Measurements from ENCODE around the gene MSH6.

The MSH6 gene

DNA sequence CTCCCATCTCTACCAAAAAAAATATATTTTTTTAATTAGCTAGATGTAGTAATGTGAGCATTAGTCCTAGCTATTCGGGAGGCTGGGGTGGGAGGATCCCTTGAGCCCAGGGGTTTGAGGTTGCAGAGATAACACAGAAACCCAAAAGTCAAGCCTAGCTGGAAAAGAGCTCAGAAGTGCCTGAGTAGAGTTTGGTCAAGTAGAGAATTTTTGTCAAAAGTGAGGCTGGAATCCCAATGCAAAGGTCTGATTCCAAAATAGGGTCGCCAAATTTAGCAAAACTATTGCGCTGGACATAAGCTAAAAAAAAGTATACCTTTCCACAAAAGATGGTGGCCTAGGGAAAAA, 15.5 kb upstream of the MSH6 start:
- no peak for DNase-seq (ENCODE audit: extremely low spot score)
- ChIA-PET CTCF (interaction anchor here (0.6 to 1.5 kb wide), 15 partner anchors 8 to 432 kb away, joined by 3 to 16 read pairs (median 3); partner anchors contain the start of gene MSH6), POLR2A (interaction anchor here (0.9 kb wide), 1 partner anchor 16 kb away, joined by 3 read pairs; the partner anchor contains the start of gene MSH6)
- TF ChIP-seq ZNF384 (IDR thresholded peaks at IDR 0.05) (no peak), FOXM1 (IDR thresholded peaks at IDR 0.05; ENCODE audit: borderline replicate concordance) (no peak), FOXA1 (IDR thresholded peaks at IDR 0.05) (no peak), SP1 (IDR thresholded peaks at IDR 0.05) (no peak), ARNT (IDR thresholded peaks at IDR 0.05) (no peak), TARDBP (IDR thresholded peaks at IDR 0.05) (no peak), L3MBTL2 (conservative IDR thresholded peaks at IDR 0.05) (no peak)
- TF ChIP-seq, protein P1, sequence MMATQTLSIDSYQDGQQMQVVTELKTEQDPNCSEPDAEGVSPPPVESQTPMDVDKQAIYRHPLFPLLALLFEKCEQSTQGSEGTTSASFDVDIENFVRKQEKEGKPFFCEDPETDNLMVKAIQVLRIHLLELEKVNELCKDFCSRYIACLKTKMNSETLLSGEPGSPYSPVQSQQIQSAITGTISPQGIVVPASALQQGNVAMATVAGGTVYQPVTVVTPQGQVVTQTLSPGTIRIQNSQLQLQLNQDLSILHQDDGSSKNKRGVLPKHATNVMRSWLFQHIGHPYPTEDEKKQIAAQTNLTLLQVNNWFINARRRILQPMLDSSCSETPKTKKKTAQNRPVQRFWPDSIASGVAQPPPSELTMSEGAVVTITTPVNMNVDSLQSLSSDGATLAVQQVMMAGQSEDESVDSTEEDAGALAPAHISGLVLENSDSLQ (IDR thresholded peaks at IDR 0.05): no peak

DNA sequence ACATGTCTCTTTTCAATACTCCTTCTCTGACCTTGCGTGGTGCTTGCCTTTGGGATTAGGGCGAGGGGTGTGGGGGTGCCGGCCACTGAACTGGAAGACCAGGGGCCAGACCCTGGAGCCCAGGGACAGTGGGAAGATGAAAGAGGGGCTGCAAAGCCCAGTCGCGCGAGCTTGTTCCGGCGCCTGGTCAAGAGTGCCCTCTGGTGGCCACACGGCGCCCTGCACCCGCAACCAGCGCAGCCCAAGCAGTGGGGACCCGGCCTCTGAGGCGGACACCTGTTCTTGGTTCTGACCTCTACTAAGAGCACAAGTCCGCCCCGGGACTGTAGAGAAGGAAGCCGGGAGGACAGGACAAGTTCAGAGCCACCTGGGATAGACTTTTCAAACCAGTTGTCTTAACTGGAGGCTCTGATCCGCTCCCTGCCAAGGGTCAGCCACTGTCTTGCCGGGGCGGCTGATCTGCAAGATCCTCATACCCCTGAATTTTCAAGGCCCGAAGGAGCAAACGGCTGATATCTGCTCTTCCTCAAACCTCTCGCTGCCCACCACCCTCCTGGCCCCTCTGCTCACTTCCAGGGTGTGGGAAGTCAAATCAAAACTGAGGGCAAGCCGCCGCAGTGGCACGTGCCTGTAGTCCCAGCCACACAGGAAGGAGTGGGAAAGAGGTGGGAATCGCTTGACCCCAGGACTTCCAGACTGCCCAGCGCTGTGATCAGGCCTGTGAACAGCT, 14.9 kb upstream of the MSH6 start:
- ChIA-PET CTCF (interaction anchor here (0.6 to 1.5 kb wide), 15 partner anchors 9 to 433 kb away, joined by 3 to 16 read pairs (median 3); partner anchors contain the start of gene MSH6), POLR2A (interaction anchor here (0.9 kb wide), 1 partner anchor 15 kb away, joined by 3 read pairs; the partner anchor contains the start of gene MSH6)
- DNase-seq (ENCODE audit: extremely low spot score): peak; percentile 79
- TF ChIP-seq FOXA1 (IDR thresholded peaks at IDR 0.05) (no peak), SUZ12 (IDR thresholded peaks at IDR 0.05) (no peak), FOXM1 (IDR thresholded peaks at IDR 0.05; ENCODE audit: borderline replicate concordance) (no peak), SP1 (IDR thresholded peaks at IDR 0.05) (no peak), BHLHE40 (IDR thresholded peaks at IDR 0.05; ENCODE audit: borderline replicate concordance) (no peak), ARNT (IDR thresholded peaks at IDR 0.05) (no peak), HDGF (IDR thresholded peaks at IDR 0.05; ENCODE audit: borderline replicate concordance) (no peak), L3MBTL2 (conservative IDR thresholded peaks at IDR 0.05) (no peak), ELF4 (IDR thresholded peaks at IDR 0.05) (no peak), ZNF384 (IDR thresholded peaks at IDR 0.05) (no peak), FOXK2 (IDR thresholded peaks at IDR 0.05) (no peak), TARDBP (IDR thresholded peaks at IDR 0.05) (no peak), LEF1 (IDR thresholded peaks at IDR 0.05; ENCODE audit: borderline replicate concordance) (no peak), CTBP1 (IDR thresholded peaks at IDR 0.05; ENCODE audit: borderline replicate concordance) (no peak), NFRKB (IDR thresholded peaks at IDR 0.05) (no peak)
- TF ChIP-seq, protein P1 (IDR thresholded peaks at IDR 0.05): no peak

DNA sequence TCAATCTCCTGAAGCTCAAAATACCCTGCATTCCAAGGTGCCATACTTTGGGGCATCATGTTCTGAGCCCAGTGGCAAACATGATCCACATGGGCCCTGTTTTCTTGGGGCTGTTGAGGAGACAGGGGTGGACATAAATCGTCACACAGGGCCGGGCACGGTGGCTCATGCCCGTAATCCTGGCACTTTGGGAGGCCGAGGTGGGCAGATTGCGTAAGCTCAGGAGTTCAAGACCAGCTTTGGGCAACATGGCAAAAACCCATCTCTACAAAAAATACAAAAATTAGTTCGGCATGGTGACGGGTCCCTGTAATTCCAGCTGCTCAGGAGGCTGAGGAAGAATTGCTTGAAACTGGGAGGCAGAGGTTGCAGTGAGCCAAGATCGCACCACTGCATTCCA, 13.6 kb upstream of the MSH6 start:
- CTCF ChIA-PET: interaction anchor here (1.0 kb wide), 1 partner anchor 332 kb away, joined by 3 read pairs; no protein-coding TSS in a partner anchor
- no peak for DNase-seq (ENCODE audit: extremely low spot score)
- POLR2A ChIA-PET: interaction anchor here (0.9 kb wide), 1 partner anchor 14 kb away, joined by 5 read pairs; the partner anchor contains the start of gene MSH6
- TF ChIP-seq L3MBTL2 (conservative IDR thresholded peaks at IDR 0.05) (no peak), HDGF (IDR thresholded peaks at IDR 0.05; ENCODE audit: borderline replicate concordance) (no peak), BHLHE40 (IDR thresholded peaks at IDR 0.05; ENCODE audit: borderline replicate concordance) (no peak), TARDBP (IDR thresholded peaks at IDR 0.05) (no peak), FOXA1 (IDR thresholded peaks at IDR 0.05) (no peak), ELF4 (IDR thresholded peaks at IDR 0.05) (no peak), FOXK2 (IDR thresholded peaks at IDR 0.05) (no peak), FOXM1 (IDR thresholded peaks at IDR 0.05; ENCODE audit: borderline replicate concordance) (no peak), ARNT (IDR thresholded peaks at IDR 0.05) (no peak), CTBP1 (IDR thresholded peaks at IDR 0.05; ENCODE audit: borderline replicate concordance) (no peak), ZNF384 (IDR thresholded peaks at IDR 0.05) (no peak), SUZ12 (IDR thresholded peaks at IDR 0.05) (no peak), LEF1 (IDR thresholded peaks at IDR 0.05; ENCODE audit: borderline replicate concordance) (no peak), SP1 (IDR thresholded peaks at IDR 0.05) (no peak)
- TF ChIP-seq, protein P1 (IDR thresholded peaks at IDR 0.05): no peak

DNA sequence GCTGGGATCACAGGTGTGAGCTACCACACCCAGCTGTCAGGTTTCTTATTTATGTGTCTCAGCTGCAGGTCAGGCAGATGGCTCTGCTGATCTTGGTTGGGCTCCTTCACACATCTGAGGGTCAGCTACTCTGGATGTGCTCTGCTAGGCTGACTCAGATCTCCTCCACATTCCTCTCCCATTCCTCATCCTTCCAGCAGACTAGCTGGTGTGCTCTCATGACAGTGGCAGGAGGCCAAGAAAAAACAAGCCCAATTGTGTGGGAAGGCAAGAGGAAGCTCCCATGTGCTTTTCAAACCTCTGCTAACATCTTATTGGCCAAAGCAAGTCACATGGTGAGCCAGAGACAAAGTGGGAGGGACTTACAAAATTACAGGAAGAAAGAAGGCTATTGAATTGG, 11.7 kb upstream of the MSH6 start:
- no peak for DNase-seq (ENCODE audit: extremely low spot score)
- ChIA-PET CTCF (no interaction called here), POLR2A (interaction anchor here (1.4 kb wide), 1 partner anchor 12 kb away, joined by 7 read pairs; the partner anchor contains the start of gene MSH6)

DNA sequence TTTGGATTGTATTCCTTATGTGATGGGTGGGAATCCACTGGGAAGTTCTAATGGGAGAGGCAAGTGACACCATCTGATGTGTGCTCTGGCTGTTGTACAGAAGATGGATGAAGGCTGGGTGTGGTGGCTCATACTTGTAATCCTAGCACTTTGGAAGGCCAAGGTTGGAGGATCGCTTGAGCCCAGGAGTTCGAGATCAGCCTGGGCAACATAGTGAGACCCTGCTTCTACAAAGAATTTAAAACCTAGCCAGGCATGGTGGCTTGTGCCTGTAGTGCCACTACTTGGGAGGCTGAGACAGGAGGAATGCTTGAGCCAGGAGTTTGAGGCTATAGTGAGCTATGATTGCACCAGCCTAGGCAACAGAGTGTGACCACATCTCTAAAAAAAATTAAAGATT, 10.6 kb upstream of the MSH6 start:
- ChIA-PET CTCF (no interaction called here), POLR2A (interaction anchor here (2.4 kb wide), 1 partner anchor 10 kb away, joined by 11 read pairs; the partner anchor contains the start of gene MSH6)
- DNase-seq (ENCODE audit: extremely low spot score): no peak
- TF ChIP-seq L3MBTL2 (conservative IDR thresholded peaks at IDR 0.05) (no peak), ZNF384 (IDR thresholded peaks at IDR 0.05) (no peak), ARNT (IDR thresholded peaks at IDR 0.05) (no peak), LEF1 (IDR thresholded peaks at IDR 0.05; ENCODE audit: borderline replicate concordance) (no peak), SUZ12 (IDR thresholded peaks at IDR 0.05) (no peak), FOXK2 (IDR thresholded peaks at IDR 0.05) (no peak), SP1 (IDR thresholded peaks at IDR 0.05) (no peak), ELF4 (IDR thresholded peaks at IDR 0.05) (no peak), TARDBP (IDR thresholded peaks at IDR 0.05) (no peak), HDGF (IDR thresholded peaks at IDR 0.05; ENCODE audit: borderline replicate concordance) (no peak), CTBP1 (IDR thresholded peaks at IDR 0.05; ENCODE audit: borderline replicate concordance) (no peak), NFRKB (IDR thresholded peaks at IDR 0.05) (no peak)

More for the DNA sequence above, 11.7 kb upstream of the MSH6 start:
- TF ChIP-seq SP1 (IDR thresholded peaks at IDR 0.05): no peak
- peak; percentile 41 for TF ChIP-seq L3MBTL2 (conservative IDR thresholded peaks at IDR 0.05)

DNA sequence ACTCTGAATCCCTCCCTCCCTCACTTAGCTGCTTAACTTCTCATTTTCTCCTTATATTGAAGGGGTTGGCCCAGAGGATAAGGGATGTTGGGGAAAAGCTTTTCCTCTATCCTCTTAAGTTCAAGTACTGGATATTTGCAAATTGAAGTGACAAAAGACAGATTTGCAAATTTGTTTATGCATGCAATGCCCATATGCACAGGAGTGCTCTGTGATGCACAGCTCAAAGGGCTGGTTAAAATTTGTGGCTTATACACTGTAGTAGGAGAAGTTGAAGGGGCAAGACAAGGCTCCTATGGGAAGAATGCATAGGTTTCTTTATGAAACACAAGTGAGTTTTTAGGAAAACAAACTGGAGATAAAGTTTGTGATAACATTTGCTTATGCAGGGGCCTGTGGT, 8.4 kb upstream of the MSH6 start:
- POLR2A ChIA-PET: interaction anchor here (2.4 kb wide), 1 partner anchor 8 kb away, joined by 11 read pairs; the partner anchor contains the start of gene MSH6
- CTCF ChIA-PET: no interaction called here

More for the DNA sequence above, 8.4 kb upstream of the MSH6 start:
- no peak for TF ChIP-seq FOXK2 (IDR thresholded peaks at IDR 0.05)
- no peak for TF ChIP-seq LEF1 (IDR thresholded peaks at IDR 0.05; ENCODE audit: borderline replicate concordance)
- no peak for TF ChIP-seq L3MBTL2 (conservative IDR thresholded peaks at IDR 0.05)
- TF ChIP-seq ELF4 (IDR thresholded peaks at IDR 0.05): no peak
- TF ChIP-seq FOXA1 (IDR thresholded peaks at IDR 0.05): no peak
- no peak for TF ChIP-seq NFRKB (IDR thresholded peaks at IDR 0.05)
- no peak for TF ChIP-seq CTBP1 (IDR thresholded peaks at IDR 0.05; ENCODE audit: borderline replicate concordance)
- no peak for TF ChIP-seq ZNF384 (IDR thresholded peaks at IDR 0.05)
- no peak for TF ChIP-seq SP1 (IDR thresholded peaks at IDR 0.05)
- TF ChIP-seq, protein P1 (IDR thresholded peaks at IDR 0.05): no peak
- no peak for TF ChIP-seq TARDBP (IDR thresholded peaks at IDR 0.05)
- no peak for TF ChIP-seq SUZ12 (IDR thresholded peaks at IDR 0.05)
- no peak for TF ChIP-seq ARNT (IDR thresholded peaks at IDR 0.05)
- no peak for TF ChIP-seq BHLHE40 (IDR thresholded peaks at IDR 0.05; ENCODE audit: borderline replicate concordance)
- no peak for TF ChIP-seq FOXM1 (IDR thresholded peaks at IDR 0.05; ENCODE audit: borderline replicate concordance)
- no peak for TF ChIP-seq HDGF (IDR thresholded peaks at IDR 0.05; ENCODE audit: borderline replicate concordance)
- DNase-seq (ENCODE audit: extremely low spot score): no peak

Measured in HEK293T (cell line).